ENCODE data around the gene DSPP. TPM values are rescaled to one million over a fixed set of nuclear protein-coding genes. Genes with fewer than 3 reads are reported as not detected.

The DSPP gene
- total RNA-seq: not detected in 2 replicates
- long read RNA-seq: 0 reads

GRCh38 chr4:87608229-87608628 is at the start of gene DSPP:
DSPP (plus strand) TSS chr4:87608529; CDS start chr4:87610909, 2,380 bp downstream.
- Mint-ChIP-seq H3K4me3 (ENCODE audit: unreplicated experiment) (no peak within 1 kb of the TSS), H3K4me1 (ENCODE audit: unreplicated experiment) (no peaks in the 10 kb centered on the region), H3K27me3 (ENCODE audit: unreplicated experiment) (peaks cover 17% of the 10 kb centered on the region), H3K36me3 (ENCODE audit: unreplicated experiment) (no peaks in the 10 kb centered on the region), H3K27ac (ENCODE audit: unreplicated experiment) (no peak within 1 kb of the TSS), H3K9me3 (ENCODE audit: unreplicated experiment) (no peaks in the 10 kb centered on the region)
- TF ChIP-seq CTCF (IDR thresholded peaks at IDR 0.05): no peak
- no peak for DNase-seq (ENCODE audit: extremely low spot score, unreplicated experiment)

- Mint-ChIP-seq H3K4me3 (ENCODE audit: unreplicated experiment) (no peak overlapping the region), H3K4me1 (ENCODE audit: unreplicated experiment) (peaks cover 24% of the 10 kb centered on the region), H3K27ac (ENCODE audit: unreplicated experiment) (no peak overlapping the region), H3K36me3 (ENCODE audit: unreplicated experiment) (peaks cover 2% of the 10 kb centered on the region), H3K9me3 (ENCODE audit: unreplicated experiment) (no peaks in the 10 kb centered on the region), H3K27me3 (ENCODE audit: unreplicated experiment) (no peaks in the 10 kb centered on the region)
- no peak for TF ChIP-seq CTCF (IDR thresholded peaks at IDR 0.05)
- DNase-seq (ENCODE audit: extremely low spot score, unreplicated experiment): no peak
Measured at GRCh38 chr4:87559090-87559837, 49.1 kb upstream of the DSPP start.

GRCh38 chr4:87560802-87561201 is 47.5 kb upstream of the DSPP start:
- Mint-ChIP-seq H3K27me3 (ENCODE audit: unreplicated experiment) (peaks cover 1% of the 10 kb centered on the region), H3K4me3 (ENCODE audit: unreplicated experiment) (no peak overlapping the region), H3K27ac (ENCODE audit: unreplicated experiment) (no peak overlapping the region), H3K4me1 (ENCODE audit: unreplicated experiment) (peaks cover 21% of the 10 kb centered on the region), H3K36me3 (ENCODE audit: unreplicated experiment) (peaks cover 2% of the 10 kb centered on the region), H3K9me3 (ENCODE audit: unreplicated experiment) (no peaks in the 10 kb centered on the region)
- no peak for TF ChIP-seq CTCF (IDR thresholded peaks at IDR 0.05)
- no peak for DNase-seq (ENCODE audit: extremely low spot score, unreplicated experiment)

GRCh38 chr4:87565746-87566145 is 42.6 kb upstream of the DSPP start:
- Mint-ChIP-seq H3K27ac (ENCODE audit: unreplicated experiment) (no peak overlapping the region), H3K4me3 (ENCODE audit: unreplicated experiment) (no peak overlapping the region), H3K9me3 (ENCODE audit: unreplicated experiment) (peaks cover 3% of the 10 kb centered on the region), H3K4me1 (ENCODE audit: unreplicated experiment) (peaks cover 14% of the 10 kb centered on the region), H3K27me3 (ENCODE audit: unreplicated experiment) (peaks cover 3% of the 10 kb centered on the region), H3K36me3 (ENCODE audit: unreplicated experiment) (peaks cover 2% of the 10 kb centered on the region)
- no peak for DNase-seq (ENCODE audit: extremely low spot score, unreplicated experiment)
- TF ChIP-seq CTCF (IDR thresholded peaks at IDR 0.05): no peak

- peaks cover 3% of the 10 kb centered on the region for H3K27me3 Mint-ChIP-seq (ENCODE audit: unreplicated experiment)
- no peak overlapping the region for H3K4me3 Mint-ChIP-seq (ENCODE audit: unreplicated experiment)
- no peak overlapping the region for H3K27ac Mint-ChIP-seq (ENCODE audit: unreplicated experiment)
- no peaks in the 10 kb centered on the region for H3K36me3 Mint-ChIP-seq (ENCODE audit: unreplicated experiment)
- H3K4me1 Mint-ChIP-seq (ENCODE audit: unreplicated experiment): peaks cover 14% of the 10 kb centered on the region
- no peak for TF ChIP-seq CTCF (IDR thresholded peaks at IDR 0.05)
- H3K9me3 Mint-ChIP-seq (ENCODE audit: unreplicated experiment): peaks cover 3% of the 10 kb centered on the region
- no peak for DNase-seq (ENCODE audit: extremely low spot score, unreplicated experiment)
Measured at GRCh38 chr4:87566276-87566675, 42.1 kb upstream of the DSPP start.

Data from osteocyte (in vitro differentiated cells).